Activated CD4-positive, alpha-beta T cell treated with anti-CD3 and anti-CD28 coated beads, Interleukin-2, amount 10 ng/mL, durations not matched to agents 24 days and 14 days (primary cell): Measurements from ENCODE around the gene THEM4. TPM values are rescaled to one million over a fixed set of nuclear protein-coding genes. Genes with fewer than 3 reads are reported as not detected.

Experiments
- DNase-seq: peaks from one replicate; pipeline ENCODE4 v3.0.0; 2022
- H3K27ac Mint-ChIP-seq: one replicate; pipeline ENCODE4 v1.8.0; 2022; ENCODE audit warnings: mild to moderate bottlenecking, mixed read lengths
- H3K27me3 Mint-ChIP-seq: one replicate; pipeline ENCODE4 v1.8.0; 2022; ENCODE audit warnings: mixed read lengths
- H3K36me3 Mint-ChIP-seq: one replicate; pipeline ENCODE4 v1.8.0; 2022; ENCODE audit warnings: low read depth, mild to moderate bottlenecking, mixed read lengths
- H3K4me1 Mint-ChIP-seq: one replicate; pipeline ENCODE4 v1.8.0; 2021; ENCODE audit warnings: mixed read lengths
- H3K4me3 Mint-ChIP-seq: one replicate; pipeline ENCODE4 v1.8.0; 2022; ENCODE audit warnings: mild to moderate bottlenecking, moderate library complexity, mixed read lengths
- H3K9me3 Mint-ChIP-seq: one replicate; pipeline ENCODE4 v1.8.0; 2021; ENCODE audit warnings: mixed read lengths
- intact Hi-C: fragments of 100-400 bp; cut with micrococcal nuclease; formaldehyde crosslinking; loops from one replicate; pipeline ENCODE4 v1.15.1; 2023
- total RNA-seq: library from RNA; stranded (reverse); gene quantifications from 2 replicates; pipeline ENCODE4 v1.2.3, GENCODE V29; 2022

Gene THEM4
- total RNA-seq, 1 donor from 2014 or later = 30.6 TPM

GRCh38 chr1:151839082-151839412, 70.3 kb downstream of the THEM4 start:
- H3K9me3 Mint-ChIP-seq = no peaks in the 10 kb centered on the region
- peaks cover 23% of the 10 kb centered on the region for H3K36me3 Mint-ChIP-seq
- peak overlapping the region; percentile 91 for H3K4me3 Mint-ChIP-seq
- no peaks in the 10 kb centered on the region for H3K27me3 Mint-ChIP-seq
- H3K4me1 Mint-ChIP-seq = peaks cover 47% of the 10 kb centered on the region
- peak overlapping the region; percentile 89 for H3K27ac Mint-ChIP-seq
- no peak for DNase-seq
- intact Hi-C loops = loop anchor here (1.0 to 5.0 kb wide), 4 partner anchors 48 to 397 kb away; partner anchors contain the start of genes MRPL9, SNX27 and TDRKH

DNA sequence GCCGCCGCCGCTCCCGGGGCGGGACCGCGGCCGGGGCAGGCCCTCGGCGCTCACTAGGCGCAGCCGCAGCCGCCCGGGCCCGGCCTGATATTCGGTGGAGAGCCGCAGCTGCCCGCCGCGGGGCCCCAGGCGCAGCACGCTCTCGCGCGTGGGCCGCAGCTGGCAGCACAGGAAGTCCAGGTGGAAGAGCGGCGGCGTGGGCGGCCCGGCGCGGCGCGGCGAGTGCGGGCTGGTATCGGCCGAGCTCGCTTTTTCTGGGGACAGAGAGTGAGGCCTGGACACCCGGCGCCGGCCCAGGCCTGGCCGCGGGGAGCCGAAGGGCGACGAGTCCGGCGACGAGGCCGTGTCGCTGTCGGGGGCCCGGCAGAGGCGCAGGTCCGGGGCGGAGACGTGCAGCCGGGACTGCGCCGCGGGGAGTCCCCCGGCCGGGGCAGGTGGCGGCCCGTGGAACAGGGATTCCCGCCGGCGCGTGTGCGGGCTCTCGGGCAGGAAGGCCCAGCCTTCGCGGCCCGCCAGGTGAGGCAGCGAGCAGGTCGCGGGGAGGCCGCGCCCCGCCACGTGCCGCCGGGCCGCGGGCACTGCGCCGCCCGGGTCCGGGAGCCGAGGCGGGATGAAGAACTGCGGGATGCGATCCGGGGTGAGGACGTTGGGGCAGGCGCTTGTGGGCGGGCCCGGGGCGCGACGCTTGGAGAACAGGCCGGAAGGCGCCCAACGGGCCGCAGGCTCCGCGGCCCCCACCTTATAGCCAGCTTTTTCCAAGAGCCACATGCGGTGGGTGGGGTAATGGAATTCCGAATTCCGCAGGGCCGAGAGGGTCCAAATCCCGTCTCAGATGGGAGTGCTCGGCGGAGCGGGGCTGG, 70.9 kb downstream of the THEM4 start:
- peak; percentile 83 for DNase-seq

GRCh38 chr1:151837884-151838221, 71.5 kb downstream of the THEM4 start:
- intact Hi-C loops = loop anchor here (2.0 to 5.0 kb wide), 6 partner anchors 15 to 396 kb away; partner anchors contain the start of genes SNX27, TDRKH and TUFT1
- Mint-ChIP-seq H3K9me3 (no peaks in the 10 kb centered on the region), H3K4me1 (peaks cover 57% of the 10 kb centered on the region), H3K27ac (peak overlapping the region; percentile 90), H3K27me3 (no peaks in the 10 kb centered on the region), H3K4me3 (peak overlapping the region; percentile 87), H3K36me3 (peaks cover 16% of the 10 kb centered on the region)
- no peak for DNase-seq

More for the DNA sequence above, 70.9 kb downstream of the THEM4 start:
- intact Hi-C loops = loop anchor here (1.0 to 5.0 kb wide), 4 partner anchors 48 to 396 kb away; partner anchors contain the start of genes MRPL9, SNX27 and TDRKH
- peak overlapping the region; percentile 91 for H3K4me3 Mint-ChIP-seq
- no peaks in the 10 kb centered on the region for H3K27me3 Mint-ChIP-seq
- no peaks in the 10 kb centered on the region for H3K9me3 Mint-ChIP-seq
- peaks cover 20% of the 10 kb centered on the region for H3K36me3 Mint-ChIP-seq
- H3K27ac Mint-ChIP-seq = peak overlapping the region; percentile 89
- H3K4me1 Mint-ChIP-seq = peaks cover 53% of the 10 kb centered on the region

GRCh38 chr1:151837197-151837596, 72.1 kb downstream of the THEM4 start:
- H3K27me3 Mint-ChIP-seq = no peaks in the 10 kb centered on the region
- H3K4me1 Mint-ChIP-seq = peaks cover 61% of the 10 kb centered on the region
- H3K4me3 Mint-ChIP-seq = peak overlapping the region; percentile 87
- H3K36me3 Mint-ChIP-seq = peaks cover 15% of the 10 kb centered on the region
- H3K27ac Mint-ChIP-seq = peak overlapping the region; percentile 90
- peak; percentile 72 for DNase-seq
- intact Hi-C loops = loop anchor here (2.0 to 5.0 kb wide), 5 partner anchors 14 to 395 kb away; partner anchors contain the start of genes SNX27 and TUFT1
- H3K9me3 Mint-ChIP-seq = no peaks in the 10 kb centered on the region

DNA sequence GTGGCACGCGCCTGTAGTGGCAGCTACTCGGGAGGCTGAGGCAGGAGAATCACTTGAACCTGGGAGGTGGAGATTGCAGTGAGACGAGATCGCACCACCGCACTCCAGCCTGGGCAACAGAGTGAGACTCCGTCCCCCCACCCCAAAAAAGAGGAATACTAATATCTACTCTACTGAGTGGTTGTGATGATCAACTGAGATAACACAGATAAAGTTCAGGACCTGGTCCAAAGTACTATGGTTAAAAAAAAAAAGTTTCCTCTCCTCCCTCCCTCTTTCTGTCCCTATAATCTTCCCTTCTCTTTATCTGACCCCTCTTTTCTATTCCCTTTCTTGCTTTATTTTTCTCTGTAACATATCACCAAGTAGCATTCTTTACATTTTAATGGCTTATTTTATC, 73.7 kb downstream of the THEM4 start:
- DNase-seq = no peak
- intact Hi-C loops = loop anchor here (5.0 kb wide), 2 partner anchors 223 to 393 kb away; partner anchors contain the start of gene SNX27
- H3K27ac Mint-ChIP-seq = no peak overlapping the region
- no peaks in the 10 kb centered on the region for H3K9me3 Mint-ChIP-seq
- no peak overlapping the region for H3K4me3 Mint-ChIP-seq
- peaks cover 6% of the 10 kb centered on the region for H3K36me3 Mint-ChIP-seq
- no peaks in the 10 kb centered on the region for H3K27me3 Mint-ChIP-seq
- H3K4me1 Mint-ChIP-seq = peaks cover 59% of the 10 kb centered on the region

GRCh38 chr1:151834239-151834638, 75.1 kb downstream of the THEM4 start:
- Mint-ChIP-seq H3K27me3 (no peaks in the 10 kb centered on the region), H3K36me3 (peaks cover 2% of the 10 kb centered on the region), H3K4me1 (peaks cover 62% of the 10 kb centered on the region), H3K9me3 (no peaks in the 10 kb centered on the region), H3K27ac (no peak overlapping the region), H3K4me3 (no peak overlapping the region)
- intact Hi-C loops = no loop called here
- DNase-seq = no peak

DNA sequence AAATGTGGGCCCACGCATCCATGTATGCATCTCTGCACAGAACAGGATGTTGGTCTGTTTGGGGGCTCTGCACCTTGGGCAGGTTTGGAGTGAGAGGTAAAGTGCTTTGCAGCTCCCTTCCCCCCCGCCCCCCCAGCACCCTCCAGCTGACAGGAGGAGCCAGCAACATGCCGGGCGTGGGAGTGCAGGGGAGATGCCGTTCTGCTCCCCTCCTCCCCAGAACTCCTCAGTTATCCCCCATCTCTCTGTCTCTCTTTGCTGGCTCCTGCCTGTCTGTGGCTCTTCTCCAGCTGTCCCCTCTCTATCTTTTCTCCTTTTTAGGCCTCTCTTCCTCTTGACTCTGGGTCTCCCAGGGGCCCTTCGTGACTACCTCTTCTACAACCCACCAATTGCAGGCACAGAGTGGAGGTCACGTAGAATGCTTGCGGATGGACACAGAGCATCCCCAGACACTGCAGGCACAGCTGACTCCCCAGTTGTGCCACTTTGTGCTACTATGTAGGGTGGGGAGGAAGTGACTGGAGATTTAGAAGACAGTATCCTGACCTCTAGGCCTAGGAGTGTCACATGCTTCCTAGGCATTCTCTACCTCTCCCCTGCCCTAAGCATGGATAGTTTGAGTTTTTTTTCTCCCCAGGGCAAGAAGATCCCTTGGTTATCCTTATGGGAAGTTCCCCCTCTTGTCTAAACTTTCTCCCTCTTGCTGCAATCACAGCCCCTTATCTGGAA, 76.0 kb downstream of the THEM4 start:
- peak overlapping the region; percentile 38 for H3K27ac Mint-ChIP-seq
- H3K4me1 Mint-ChIP-seq = peaks cover 66% of the 10 kb centered on the region
- H3K4me3 Mint-ChIP-seq = no peak overlapping the region
- peaks cover 2% of the 10 kb centered on the region for H3K36me3 Mint-ChIP-seq
- no peak for DNase-seq
- no peaks in the 10 kb centered on the region for H3K27me3 Mint-ChIP-seq
- intact Hi-C loops = no loop called here
- H3K9me3 Mint-ChIP-seq = no peaks in the 10 kb centered on the region

GRCh38 chr1:151832318-151832980, 76.9 kb downstream of the THEM4 start:
- Mint-ChIP-seq H3K4me3 (no peak overlapping the region), H3K27me3 (no peaks in the 10 kb centered on the region), H3K27ac (peak overlapping the region; percentile 56), H3K4me1 (peaks cover 70% of the 10 kb centered on the region), H3K9me3 (no peaks in the 10 kb centered on the region), H3K36me3 (no peaks in the 10 kb centered on the region)
- DNase-seq = no peak
- intact Hi-C loops = no loop called here

DNA sequence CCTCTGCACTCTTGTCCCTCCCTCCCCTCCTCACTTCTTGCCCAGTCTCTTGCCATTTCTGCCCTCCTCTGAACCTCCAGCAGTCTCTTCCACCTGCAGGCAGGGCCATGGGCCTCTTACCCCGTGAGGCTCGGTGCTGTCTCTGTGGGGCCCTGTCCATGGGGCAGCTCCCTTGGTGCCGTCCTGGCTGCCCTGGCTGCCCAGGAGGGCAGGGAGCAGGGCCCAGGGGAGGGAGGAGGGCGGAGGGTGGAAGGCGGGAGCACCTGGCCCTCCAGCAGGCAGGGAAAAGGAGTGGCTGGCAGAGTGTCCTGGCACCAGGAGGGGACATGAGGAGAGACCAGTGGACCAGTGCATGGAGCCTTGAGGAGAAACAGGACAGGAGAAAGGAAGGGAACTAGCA, 77.7 kb downstream of the THEM4 start, which contains the start of gene RORC:
Gene RORC, minus strand, starts transcription at position 198 of the 400 bp plus-strand sequence. Its CDS starts 38 bp downstream, at position 160.
- H3K9me3 Mint-ChIP-seq = no peaks in the 10 kb centered on the region
- DNase-seq = peak; percentile 54
- H3K4me3 Mint-ChIP-seq = peak within 1 kb of the TSS; percentile 33
- H3K27ac Mint-ChIP-seq = peak within 1 kb of the TSS; percentile 72
- H3K27me3 Mint-ChIP-seq = no peaks in the 10 kb centered on the region
- intact Hi-C loops = no loop called here
- no peaks in the 10 kb centered on the region for H3K36me3 Mint-ChIP-seq
- peaks cover 62% of the 10 kb centered on the region for H3K4me1 Mint-ChIP-seq

- Mint-ChIP-seq H3K27ac (peak overlapping the region; percentile 72), H3K27me3 (no peaks in the 10 kb centered on the region), H3K4me1 (peaks cover 61% of the 10 kb centered on the region), H3K9me3 (no peaks in the 10 kb centered on the region), H3K4me3 (peak overlapping the region; percentile 33), H3K36me3 (no peaks in the 10 kb centered on the region)
- intact Hi-C loops = no loop called here
- DNase-seq = no peak
These were observed 78.1 kb downstream of the THEM4 start for GRCh38 chr1:151831256-151831591.

- H3K27ac Mint-ChIP-seq = peak overlapping the region; percentile 82
- no peak for DNase-seq
- no peaks in the 10 kb centered on the region for H3K9me3 Mint-ChIP-seq
- peak overlapping the region; percentile 60 for H3K4me3 Mint-ChIP-seq
- intact Hi-C loops = no loop called here
- no peaks in the 10 kb centered on the region for H3K27me3 Mint-ChIP-seq
- H3K36me3 Mint-ChIP-seq = no peaks in the 10 kb centered on the region
- peaks cover 62% of the 10 kb centered on the region for H3K4me1 Mint-ChIP-seq
These were observed 79.3 kb downstream of the THEM4 start for GRCh38 chr1:151830055-151830454.

GRCh38 chr1:151829352-151830046, 79.8 kb downstream of the THEM4 start:
- no peaks in the 10 kb centered on the region for H3K27me3 Mint-ChIP-seq
- H3K9me3 Mint-ChIP-seq = no peaks in the 10 kb centered on the region
- intact Hi-C loops = no loop called here
- peak overlapping the region; percentile 82 for H3K27ac Mint-ChIP-seq
- no peaks in the 10 kb centered on the region for H3K36me3 Mint-ChIP-seq
- peak overlapping the region; percentile 60 for H3K4me3 Mint-ChIP-seq
- peaks cover 61% of the 10 kb centered on the region for H3K4me1 Mint-ChIP-seq
- peak; percentile 70 for DNase-seq

- DNase-seq = peak; percentile 70
- intact Hi-C loops = no loop called here
- H3K9me3 Mint-ChIP-seq = no peaks in the 10 kb centered on the region
These were observed 80.4 kb downstream of the THEM4 start for GRCh38 chr1:151828921-151829320.

More at GRCh38 chr1:151828921-151829320, 80.4 kb downstream of the THEM4 start:
- Mint-ChIP-seq H3K4me3 (peak overlapping the region; percentile 60), H3K27ac (peak overlapping the region; percentile 82), H3K36me3 (no peaks in the 10 kb centered on the region), H3K27me3 (no peaks in the 10 kb centered on the region), H3K4me1 (peaks cover 60% of the 10 kb centered on the region)
